LHCN-M2 (cell line): ENCODE measurements around the gene SCPEP1. TPM values are rescaled to one million over a fixed set of nuclear protein-coding genes. Genes with fewer than 3 reads are reported as not detected.
"Not testable (repeated sequence)": the region's sequence is repeated elsewhere in the genome, so short reads cannot be mapped to it uniquely, and the experiment has no call there.

ENCODE experiments used
- DNase-seq: peaks from one replicate; pipeline ENCODE4 v3.0.0-alpha.2; 2012; ENCODE audit warnings: low read depth
- polyA plus RNA-seq: library from polyadenylated mRNA; unstranded; fragments of >200 nt; gene quantifications from one replicate; pipeline ENCODE4 v1.2.1, GENCODE V29; 2012; ENCODE audit warnings: missing spikeins
- total RNA-seq: library from RNA; depleted of rRNA; stranded (reverse); fragments of >200 nt; gene quantifications from 2 replicates; pipeline ENCODE4 v1.2.3, GENCODE V29; 2014; rRNA removed

SCPEP1 gene
- 45.0 and 61.3 TPM in 2 replicates for total RNA-seq
- polyA plus RNA-seq: 35.8 TPM

- DNase-seq: peak; percentile 69
Measured at GRCh38 chr17:56977673-56978395, at the start of gene SCPEP1. Gene SCPEP1 (plus strand): TSS chr17:56978131. CDS start chr17:56978160, 29 bp downstream.

GRCh38 chr17:56928586-56928985 lies 49.3 kb upstream of the SCPEP1 start:
- DNase-seq: no peak

DNA sequence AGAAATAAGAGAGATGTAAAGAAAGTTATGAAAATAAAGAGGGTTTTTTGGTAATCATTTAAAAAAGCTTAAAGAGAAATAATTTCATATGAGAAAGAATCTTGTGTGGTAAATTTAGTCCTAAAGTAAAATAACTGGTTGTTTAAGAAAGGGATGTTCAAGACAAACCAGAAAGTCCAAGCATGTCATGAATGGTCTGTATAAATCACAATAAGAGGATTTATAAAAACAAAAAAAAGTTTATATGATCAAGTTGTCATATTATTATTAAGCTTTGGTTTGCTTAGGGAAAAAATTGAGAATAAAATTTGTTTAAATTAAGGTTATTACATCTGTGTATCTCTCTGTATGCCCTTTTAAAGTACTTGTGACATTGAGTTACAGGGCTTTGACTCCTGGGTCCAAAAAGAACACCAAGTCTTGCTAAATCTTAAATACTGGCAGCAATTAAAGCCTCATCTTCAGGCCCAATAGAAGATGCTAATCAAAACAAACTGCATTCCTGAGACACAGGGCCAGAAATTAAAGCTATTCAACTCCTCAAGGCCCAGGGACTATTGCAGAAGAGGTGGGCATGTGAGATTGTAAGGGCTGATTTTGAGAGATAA lies 48.5 kb upstream of the SCPEP1 start:
- DNase-seq: peak; percentile 55

DNA sequence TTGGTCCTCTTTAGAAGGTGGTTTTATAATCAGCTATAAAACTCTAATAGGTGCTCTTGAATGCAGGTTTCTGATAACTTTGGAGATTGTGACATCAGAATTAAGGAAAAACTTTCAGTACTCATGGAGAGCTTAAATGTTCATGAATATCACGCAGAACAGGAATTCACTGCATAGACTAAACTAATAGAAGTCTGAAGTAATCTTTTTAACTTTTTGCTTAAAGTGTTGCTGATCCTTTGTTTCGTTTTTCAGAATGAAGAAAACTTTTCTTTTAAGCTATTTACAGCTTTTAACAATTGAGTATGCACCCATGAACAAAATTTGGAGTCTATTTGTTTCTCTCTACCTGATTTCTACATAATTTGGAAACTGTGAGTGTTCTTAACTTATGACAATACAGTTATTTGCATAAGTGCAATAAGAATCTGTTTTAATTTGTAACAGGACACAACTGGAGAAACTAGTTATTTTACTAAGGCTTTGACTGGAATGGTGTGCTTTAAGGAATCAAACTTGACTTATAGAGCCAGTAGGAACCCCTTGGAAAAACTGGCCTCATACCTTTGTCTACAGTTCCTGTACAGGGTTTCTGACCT lies 47.1 kb upstream of the SCPEP1 start:
- DNase-seq: no peak

GRCh38 chr17:56933151-56933745 lies 44.7 kb upstream of the SCPEP1 start:
- no peak for DNase-seq

DNA sequence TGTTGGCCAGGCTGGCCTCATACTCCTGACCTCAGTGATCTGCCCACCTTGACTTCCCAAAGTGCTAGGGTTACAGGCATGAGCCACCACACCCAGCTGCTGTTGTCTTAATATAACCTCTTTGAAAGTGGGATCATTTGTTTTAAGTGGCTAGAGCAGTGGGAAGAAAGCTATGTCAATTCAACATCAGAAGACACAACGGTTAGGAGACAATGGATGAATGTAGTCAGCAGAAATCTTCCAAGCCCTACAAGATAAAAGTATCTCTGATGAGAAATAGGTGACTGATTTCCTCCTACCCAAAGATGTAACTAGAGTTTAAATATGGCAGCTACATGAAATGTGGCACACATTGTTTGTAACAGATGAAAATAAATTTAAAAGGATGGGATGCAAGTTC lies 44.1 kb upstream of the SCPEP1 start:
- DNase-seq: no peak

- no peak for DNase-seq
Measured at GRCh38 chr17:56934280-56934679, 43.7 kb upstream of the SCPEP1 start.

DNA sequence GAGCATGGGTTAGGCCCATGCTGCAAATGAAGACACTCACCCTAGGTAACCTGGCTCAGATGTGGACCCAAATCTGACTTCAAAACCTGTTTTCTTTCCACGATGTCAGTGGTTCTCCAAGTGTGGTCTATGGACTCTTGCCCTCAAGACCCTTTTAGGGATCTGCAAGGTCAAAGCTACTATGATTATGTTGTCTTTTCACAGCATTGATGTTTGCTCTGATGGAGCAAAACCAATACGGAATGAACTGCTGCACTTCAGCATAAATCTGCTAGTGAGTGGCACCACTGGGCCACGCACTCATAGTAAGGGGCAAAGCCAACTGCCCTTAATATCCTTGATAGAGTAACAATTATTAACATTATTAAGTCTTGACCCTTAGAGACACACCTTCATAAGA lies 42.5 kb upstream of the SCPEP1 start:
- DNase-seq: no peak

GRCh38 chr17:56936697-56937322 lies 41.1 kb upstream of the SCPEP1 start:
- DNase-seq: no peak

DNA sequence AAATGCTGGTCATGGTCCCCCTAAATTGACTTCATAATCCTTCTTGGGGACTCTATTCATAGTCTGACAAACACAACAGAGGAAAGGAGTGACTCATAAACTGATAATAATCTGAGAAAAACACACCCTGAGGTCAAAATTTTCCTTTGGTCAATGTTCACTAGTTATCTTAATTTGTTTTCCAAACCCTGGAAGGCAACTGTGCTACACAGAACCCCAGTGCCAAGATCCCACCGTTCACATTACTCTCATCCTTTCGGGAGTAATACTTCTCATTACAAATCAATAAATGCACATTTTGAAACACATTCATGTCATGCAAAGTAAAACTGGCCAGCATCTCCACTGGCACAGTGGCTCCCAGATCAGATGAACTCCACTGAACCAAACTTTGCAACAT lies 40.2 kb upstream of the SCPEP1 start:
- DNase-seq: no peak

DNA sequence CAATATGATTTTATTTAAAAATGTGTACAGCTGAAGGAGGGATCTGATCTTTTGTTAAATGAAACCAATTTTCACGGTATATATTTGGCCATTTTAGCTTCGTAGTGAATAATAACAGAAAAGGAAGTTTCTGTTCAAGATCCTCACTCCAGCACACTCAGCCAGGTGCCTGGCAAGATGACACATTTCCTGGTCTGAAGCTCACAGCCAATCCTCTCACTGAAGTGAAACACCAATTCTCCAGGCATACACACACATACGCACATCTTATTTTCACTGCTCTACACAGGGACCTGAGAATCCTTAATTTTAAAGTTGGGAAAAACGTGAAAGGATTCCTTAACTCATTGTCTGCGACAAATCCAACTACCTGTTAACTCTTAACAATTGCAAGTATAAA lies 39.7 kb upstream of the SCPEP1 start:
- DNase-seq: not testable (repeated sequence)

DNA sequence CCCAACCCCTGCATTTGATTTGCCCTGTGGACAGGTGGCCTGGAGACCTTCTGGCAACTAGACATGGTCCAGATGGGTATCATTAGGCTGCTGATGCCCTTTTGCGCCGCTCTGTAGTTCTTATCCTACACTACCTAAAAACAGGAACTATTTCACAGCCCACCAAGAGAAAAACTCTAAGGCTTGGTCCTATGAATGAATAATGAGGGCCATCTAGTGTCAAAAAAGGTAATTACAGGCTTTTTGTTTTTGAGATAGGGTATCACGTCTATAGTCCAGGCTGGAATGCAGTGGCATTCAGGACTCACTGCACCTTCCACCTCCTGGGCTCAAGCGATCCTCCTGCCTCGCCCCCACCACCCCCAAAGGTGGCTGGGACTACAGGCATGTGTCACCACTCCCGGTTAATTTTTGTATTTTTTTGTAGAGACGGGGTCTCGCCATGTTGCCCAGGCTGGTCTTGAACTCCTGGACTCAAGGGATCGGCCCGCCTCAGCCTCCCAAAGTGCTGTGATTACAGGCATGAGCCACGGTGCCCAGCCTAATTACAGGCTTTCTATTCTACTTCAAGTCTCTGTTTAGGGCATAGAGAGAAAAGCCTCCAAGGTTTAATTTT lies 38.0 kb upstream of the SCPEP1 start:
- DNase-seq: peak; percentile 64

DNA sequence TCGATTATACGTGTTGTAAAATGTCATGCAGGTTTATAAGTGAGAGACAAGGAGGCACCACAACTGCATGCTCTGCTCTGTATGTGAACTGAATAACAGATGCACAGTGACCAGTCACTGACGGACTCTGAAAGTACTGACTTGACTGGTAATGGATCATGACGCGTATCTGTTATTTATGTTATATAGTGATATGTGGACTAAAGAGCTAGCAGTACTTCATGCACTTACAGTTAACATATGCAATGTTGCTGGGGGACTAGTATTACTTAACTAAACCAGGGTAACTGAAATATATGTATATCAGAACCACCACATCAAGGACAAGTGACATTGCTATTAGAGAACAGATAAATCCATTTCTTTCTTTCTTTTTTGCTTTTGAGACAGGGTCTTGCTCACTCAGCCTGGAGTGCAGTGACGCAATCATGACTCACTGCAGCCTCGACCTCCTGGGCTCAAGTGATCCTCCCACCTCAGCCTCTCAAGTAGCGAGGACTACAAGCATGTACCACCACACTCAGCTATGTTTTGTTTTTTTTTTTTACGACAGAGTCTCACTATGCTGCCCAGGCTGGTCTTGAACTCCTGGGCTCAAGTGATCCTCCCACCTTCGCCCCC lies 34.3 kb upstream of the SCPEP1 start:
- peak; percentile 14 for DNase-seq

- no peak for DNase-seq
Measured at GRCh38 chr17:56945938-56946505, 31.9 kb upstream of the SCPEP1 start.

DNA sequence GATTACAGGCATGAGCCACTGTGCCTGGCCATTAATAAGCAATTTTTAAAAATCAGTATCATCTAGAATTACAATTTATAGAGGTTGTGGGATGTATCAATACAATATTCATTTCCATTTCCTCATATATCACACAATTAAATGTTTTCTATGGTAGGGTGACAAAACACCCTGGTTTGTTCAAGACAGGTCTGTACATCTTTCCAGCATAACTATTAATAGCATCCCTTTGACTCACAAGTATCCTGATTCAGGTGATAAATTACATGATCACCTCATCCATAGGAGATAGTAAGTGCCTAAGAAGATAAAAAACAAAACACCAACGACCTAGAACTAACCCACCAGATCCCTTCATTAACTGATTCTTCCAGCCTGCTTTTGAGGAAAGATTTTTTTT lies 30.2 kb upstream of the SCPEP1 start:
- DNase-seq: no peak

DNA sequence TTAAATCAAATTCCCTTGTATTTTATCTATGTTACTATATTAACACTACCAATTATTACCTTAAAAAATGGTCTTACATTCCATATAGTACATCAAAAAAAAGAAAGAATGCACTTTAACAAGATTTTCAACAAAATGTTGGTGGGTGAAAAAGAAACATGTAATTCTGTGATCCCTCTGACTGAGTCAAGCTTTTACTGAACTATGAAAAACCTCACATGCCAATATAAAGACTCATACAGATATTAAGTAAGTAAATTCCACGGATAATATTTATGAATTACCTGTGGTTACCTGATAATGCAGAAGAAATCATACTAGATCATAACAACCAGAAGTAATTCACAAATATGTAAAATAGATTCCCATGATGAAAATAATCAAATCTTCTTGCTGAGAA lies 29.4 kb upstream of the SCPEP1 start:
- DNase-seq: no peak

GRCh38 chr17:56949595-56949994 lies 28.3 kb upstream of the SCPEP1 start:
- no peak for DNase-seq

GRCh38 chr17:56956992-56957391 lies 20.9 kb upstream of the SCPEP1 start:
- DNase-seq: no peak

GRCh38 chr17:56960596-56961538 lies 17.1 kb upstream of the SCPEP1 start, which contains the start of gene COIL:
Gene COIL (minus strand): TSS chr17:56961050. CDS start chr17:56961019, 31 bp downstream.
- peak; percentile 86 for DNase-seq
